NCI-H187 treated with DMSO at 0.1 percent for 48 hours (cell line): ENCODE data around the gene OSGIN1.

ENCODE experiments used
- DNase-seq: peaks from one replicate; lab custom pipeline; 2025; lab: John Stamatoyannopoulos, UW

Gene OSGIN1

DNA sequence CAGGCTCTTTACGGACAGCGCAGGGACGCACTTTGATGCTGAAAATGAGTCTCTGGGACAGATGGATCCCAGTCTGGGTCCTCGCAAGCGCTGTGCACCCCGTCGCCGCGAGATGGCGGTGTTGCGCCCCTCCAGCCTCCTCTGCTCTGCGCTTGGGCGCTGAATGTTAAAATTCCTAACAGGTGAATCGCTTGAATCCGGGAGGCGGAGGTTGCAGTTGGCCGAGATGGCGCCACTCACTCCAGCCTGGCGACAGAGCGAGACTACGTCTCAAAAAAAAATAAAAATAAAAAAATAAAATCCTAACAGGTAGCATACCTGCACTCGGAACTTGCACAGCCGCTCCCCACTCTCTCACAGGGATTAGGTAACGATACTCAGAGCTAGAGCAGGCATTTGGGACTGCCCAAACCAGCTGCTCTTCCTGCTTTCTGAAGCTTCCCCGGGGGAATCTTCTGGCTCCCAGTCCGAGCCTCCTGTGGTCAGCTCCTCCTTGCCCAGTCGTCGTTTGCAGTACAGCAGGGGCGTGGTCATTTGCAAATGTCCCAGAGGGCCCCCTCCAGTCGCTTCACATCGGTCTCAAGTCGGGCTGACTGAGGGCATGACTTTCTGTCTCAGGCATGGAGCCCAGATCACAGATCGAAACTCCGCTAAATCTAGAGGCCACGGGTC, 26.2 kb upstream of the OSGIN1 start:
- DNase-seq, result no peak

DNA sequence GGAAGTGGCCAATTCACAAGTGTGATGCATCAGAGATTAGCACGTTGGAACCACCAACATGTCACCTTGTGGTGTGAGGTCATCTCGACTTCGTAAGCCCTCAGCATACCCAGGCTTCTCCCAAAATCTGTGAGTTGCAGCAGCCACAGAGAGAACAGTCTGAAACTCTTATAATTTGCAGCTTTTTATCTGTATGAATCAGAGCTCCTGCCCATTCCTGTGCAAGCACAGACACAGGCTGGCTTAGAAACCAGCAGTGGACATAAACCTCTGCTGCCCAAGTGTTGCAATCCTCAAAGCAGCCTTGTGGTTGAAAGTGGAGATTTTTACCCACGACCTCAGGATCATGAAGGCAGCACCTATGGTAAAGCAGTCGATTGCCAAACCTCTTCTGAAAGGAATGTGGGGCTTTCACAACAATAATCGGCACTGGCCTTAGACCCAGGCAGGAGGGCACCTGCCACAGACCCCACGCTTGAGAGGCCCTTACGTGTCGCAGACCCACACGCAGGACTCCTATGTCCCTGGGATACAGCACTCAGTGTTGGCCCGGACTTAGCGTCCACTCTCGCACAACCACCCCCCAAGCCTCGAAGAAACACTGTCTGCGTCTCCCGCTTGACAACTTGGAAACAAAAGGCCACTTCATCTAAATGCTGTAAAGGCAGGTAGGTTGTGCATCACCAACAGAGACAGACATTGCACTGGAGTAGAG, 24.5 kb upstream of the OSGIN1 start:
- no peak for DNase-seq

DNA sequence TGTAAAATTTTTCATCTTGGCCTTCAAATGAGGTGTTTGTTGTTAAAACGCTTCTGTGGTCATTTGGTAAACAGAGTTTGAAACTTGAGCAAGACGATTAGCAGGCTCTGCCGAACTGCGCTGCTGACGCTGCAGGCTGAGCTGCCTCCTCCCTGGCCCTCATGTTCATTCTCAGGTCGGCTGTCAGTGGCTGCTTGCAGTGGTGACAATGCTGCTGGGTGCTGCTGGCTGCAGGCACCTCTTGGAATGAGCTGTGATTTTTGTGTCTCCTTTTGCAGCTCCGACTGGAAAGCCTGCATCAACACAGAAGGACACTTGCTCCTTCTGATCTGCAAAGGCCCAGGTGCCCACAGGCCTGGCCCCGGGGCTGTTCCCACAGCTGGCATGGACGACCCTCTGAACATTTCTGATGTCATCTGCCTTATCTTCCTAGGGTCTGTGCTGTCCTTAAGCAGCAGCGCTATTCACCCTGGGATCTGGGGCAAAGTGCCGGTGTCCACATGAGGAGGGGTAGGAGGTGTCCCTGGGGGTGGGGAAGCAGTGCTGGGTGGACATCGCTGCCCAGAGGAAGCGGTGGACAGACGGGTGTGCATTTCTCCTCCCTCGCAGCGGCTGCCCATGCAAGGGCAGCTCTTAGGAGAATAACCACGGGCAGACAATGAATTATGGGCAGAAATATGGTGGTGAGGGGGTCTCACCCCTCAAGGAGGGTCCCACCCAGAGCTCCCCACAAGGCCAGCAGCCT, 23.1 kb upstream of the OSGIN1 start:
- DNase-seq, result no peak

- DNase-seq, result no peak
Observed at GRCh38 chr16:83930730-83931500, 22.1 kb upstream of the OSGIN1 start.

DNA sequence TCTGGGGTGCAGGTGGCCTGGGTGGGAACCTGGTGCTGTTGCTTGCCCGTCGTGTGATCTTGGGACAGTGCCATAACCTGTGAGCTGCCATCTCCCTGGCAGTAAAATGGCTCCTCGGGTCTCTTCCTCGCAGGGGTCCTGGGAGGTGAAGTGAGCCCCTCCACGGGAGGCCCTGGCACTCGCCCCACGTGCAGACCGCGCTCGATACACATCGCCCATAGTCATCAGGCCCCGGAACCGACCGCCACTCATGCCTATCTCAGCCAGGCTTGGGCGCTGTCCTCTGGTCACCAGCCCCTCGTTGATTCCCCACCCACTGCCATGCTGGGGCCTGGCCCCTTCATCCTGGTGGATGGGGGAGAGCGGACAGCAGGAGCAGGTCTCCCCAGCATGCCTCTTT, 21.5 kb upstream of the OSGIN1 start:
- no peak for DNase-seq

GRCh38 chr16:83932304-83932703, 20.7 kb upstream of the OSGIN1 start:
- DNase-seq, result no peak

- no peak for DNase-seq
Observed at GRCh38 chr16:83932955-83933673, 19.9 kb upstream of the OSGIN1 start.

DNA sequence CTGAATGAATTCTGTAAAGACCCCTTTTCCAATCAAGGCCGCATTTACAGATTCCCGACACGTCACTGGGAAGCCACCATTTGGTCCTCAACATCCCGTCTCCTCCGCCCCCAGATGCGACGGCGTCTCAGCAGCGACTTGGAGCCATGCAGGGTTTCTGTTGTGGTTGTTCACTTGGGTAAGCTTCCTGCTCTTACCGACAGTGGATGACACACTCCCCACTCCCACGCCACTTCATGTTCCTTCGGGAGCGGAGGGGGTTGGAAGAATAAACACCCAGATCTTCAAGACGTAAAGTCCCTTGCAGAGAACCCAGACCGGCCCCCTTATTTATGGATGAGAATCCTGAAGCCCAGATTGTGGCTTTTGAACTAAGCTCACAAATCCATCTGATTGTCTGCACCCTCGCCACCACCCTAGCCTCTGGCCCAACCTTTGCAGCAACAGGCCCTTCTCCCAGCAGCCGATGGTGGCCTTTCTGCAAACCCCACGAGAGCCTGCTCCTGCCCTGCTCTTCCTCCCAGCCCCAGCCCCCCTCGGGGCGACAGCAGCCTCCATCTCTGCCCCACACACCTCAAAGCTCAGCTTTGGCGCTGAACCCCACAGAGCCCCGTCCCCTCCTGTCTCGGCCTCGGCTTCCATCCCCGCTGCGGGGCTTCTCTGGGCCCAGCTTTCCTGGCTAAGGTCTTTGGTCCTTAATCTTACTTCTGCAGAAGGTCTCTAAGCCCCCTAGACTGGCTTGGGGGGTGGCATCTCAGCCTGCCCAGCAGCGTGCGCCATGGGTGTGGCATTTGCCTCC, 19.0 kb upstream of the OSGIN1 start:
- no peak for DNase-seq

DNA sequence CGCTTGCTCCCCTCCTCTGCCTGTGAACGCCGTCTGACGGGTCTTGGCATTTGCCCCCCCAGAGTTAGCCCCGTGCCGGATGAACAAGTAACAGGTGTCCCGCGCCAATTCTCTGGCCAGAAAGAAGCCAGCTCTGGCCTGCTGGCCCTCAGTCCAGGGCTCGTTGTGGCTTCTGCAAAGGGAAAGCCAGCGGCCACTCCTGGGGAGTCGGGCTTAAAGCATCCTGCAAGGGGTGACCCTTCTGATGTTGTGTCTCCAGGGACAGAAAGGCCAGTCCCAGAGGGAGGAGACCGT, 18.4 kb upstream of the OSGIN1 start:
- no peak for DNase-seq

DNA sequence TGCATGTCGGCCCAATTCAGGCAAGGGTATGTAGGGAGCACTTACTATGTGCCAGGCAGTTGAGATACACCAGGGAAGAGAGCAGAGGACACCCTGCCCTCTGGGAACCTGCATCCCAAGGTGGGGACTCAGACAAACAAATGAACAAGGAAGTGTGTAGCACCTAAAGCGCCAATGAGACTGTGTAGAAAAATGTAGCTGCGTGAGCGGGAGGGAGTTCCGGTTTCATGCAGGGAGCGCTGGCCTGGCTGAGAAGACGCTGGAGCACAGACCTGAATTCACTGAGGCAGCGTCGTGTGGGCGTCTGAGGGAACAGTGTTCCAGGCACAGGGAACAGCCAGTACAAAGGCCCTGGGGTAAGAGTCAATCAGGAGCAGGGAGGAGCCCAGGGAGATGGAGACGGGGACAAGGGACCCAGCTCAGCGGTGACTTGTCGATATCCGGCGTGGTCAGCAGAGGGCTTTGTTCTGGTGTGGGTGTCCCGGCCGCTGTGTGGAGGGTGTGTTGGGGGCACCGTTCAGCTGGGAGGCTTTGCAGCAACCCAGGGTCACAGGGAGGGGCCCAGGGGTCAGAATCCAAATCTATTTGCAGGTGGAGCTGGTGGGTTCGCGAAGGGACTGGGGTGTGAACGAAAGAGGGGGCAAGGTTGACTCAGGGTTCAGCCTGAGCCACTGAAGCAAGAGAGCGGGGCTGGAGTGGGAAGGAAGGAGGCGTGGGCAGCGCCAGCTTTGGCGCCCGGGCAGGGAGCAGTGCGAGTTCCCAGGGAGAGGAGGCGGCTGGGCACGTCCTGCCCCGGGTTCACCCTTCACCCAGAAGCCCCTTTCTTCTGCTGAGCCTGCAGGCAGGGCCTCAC, 17.8 kb upstream of the OSGIN1 start:
- no peak for DNase-seq

DNA sequence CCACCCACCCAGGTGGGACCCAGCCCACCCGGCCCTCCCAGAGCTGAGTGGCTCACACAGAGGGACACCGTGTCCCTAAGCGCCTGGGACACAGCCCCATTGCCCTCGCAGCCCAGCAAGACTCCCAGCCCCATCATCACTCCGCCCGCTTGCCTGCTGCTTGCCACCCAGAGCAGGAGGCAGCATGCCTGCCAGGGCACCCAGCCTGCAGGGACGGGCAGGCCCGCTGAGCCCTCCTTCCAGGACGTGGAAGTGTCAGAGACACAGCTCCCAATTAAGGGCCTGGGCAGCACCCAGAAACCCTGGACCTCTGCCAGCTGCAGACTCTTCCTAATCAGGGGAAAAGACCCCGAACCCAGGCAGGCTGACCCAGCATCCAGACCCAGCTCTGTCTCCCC, 17.2 kb upstream of the OSGIN1 start:
- DNase-seq, result no peak

DNA sequence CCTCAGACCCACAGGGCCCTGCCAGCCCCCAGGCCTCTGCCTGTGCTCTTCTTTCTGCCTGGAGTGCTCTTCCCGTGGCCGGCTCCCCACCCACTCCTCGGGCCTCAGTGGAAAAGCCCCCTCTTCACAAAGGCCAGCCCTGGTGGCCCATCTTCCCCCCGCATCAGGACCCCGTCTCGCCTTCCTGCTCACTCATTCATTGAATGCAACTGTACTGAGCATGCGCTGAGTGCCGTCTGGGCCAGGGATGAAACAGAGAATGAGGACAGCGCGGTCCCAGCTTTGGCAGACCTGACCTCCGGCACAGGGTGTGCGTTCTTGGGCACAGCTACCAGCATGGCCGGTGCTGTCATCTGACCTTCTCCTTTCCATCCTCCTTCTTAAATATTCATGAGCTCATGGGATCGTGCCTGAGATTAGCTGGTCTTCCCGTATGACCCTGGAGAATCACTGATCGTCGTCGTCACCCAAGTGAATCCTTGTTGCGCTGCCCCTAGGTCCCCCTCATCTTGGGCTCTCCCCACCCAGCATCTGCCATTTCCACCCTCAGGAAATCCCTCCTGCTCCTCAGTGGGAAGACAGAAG, 16.4 kb upstream of the OSGIN1 start:
- no peak for DNase-seq

GRCh38 chr16:83937267-83937666, 15.8 kb upstream of the OSGIN1 start:
- DNase-seq, result no peak

- no peak for DNase-seq
Observed at GRCh38 chr16:83937922-83938885, 14.8 kb upstream of the OSGIN1 start.

DNA sequence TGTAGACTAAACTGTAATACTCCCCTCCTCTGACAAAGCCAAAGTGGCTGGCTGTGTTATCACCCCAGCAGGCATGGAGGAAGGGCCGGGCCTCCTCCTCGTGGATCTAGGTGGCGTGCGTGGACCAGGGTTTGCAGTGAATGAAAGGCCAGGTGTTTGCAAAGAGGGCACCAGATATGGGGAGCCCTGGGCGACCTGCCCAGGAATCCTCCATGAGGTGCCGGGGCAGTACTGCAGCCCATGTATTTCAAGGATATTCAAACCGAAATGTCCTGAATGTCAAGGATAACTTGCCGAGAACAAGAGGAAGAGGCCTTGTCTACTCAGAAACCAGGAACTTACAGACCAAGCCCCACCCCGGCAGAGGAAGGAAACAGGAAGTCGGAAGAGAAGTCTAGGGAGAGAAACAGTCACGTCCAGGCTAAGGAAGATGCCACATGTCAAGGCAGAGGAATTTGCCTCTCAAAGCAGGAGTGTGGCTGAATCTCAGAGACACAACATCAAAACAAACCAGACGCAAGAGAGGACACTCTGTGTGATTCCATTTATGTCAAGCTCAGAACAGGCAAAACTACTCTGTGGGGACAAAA, 13.7 kb upstream of the OSGIN1 start:
- no peak for DNase-seq

DNA sequence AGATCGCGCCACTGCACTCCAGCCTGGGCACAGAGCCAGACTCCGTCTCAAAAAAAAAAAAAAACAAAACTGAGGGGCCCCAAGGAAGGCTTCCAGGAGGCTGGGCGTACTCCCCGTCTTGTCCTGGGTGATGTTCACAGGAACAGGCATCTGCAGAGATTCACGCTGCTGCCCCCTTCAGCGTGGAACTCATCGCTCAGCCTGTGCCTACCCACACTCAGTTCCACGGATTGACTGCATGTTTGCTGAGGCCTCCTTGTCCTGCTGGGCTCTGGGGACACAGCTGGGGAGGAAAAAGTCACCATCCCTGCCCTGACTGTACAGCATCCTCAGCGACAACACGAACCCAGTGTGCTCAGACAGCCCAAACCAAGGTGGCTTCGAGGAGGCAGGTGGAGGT, 12.9 kb upstream of the OSGIN1 start:
- DNase-seq, result no peak

- DNase-seq, result no peak
Observed at GRCh38 chr16:83940630-83941378, 12.2 kb upstream of the OSGIN1 start.
